NCI-H748 (cell line): ENCODE results near the gene INAVA.

Source experiments
- DNase-seq: peaks from one replicate; lab custom pipeline; 2025; ENCODE audit not compliant: unreplicated experiment; lab: John Stamatoyannopoulos, UW

INAVA gene

DNA sequence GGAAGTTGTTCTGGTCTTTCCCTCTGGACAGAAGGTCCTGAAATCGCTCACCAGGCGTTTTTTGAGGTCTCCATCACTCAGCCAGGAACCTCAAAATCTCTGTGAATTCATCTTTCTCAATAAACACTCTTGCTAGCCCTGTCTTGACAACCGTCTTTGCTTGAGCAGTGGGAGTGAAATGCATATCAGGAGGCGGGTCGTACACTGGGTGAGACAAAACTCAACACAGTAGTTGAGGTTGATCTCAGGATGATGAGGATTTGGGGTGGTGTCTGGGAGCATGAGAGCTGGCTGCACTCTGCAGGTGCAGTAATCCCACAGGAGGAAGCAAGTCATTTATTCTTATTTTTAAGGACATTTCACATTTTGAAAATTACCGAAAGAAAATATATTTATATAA lies 20.0 kb upstream of the INAVA start:
- DNase-seq: no peak

DNA sequence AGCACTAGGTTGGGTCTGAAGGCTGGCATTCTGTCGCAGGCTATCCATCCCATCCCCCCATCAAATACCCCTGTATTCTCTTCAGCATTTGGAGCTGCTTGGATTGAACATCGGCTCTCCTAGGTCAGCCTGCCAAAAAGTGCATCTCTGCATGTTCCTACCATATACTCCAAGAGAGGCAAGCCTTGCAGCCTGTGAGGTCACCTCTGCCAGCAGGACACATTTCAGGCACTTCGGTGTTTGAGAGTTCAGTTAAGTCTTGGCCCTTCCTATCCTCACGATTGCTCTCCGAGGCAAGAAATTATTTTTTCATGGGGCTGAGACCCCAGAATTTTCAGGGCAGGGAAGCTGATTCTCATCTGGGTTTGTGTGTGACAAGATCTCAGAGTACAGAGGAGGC lies 19.3 kb upstream of the INAVA start:
- no peak for DNase-seq

DNA sequence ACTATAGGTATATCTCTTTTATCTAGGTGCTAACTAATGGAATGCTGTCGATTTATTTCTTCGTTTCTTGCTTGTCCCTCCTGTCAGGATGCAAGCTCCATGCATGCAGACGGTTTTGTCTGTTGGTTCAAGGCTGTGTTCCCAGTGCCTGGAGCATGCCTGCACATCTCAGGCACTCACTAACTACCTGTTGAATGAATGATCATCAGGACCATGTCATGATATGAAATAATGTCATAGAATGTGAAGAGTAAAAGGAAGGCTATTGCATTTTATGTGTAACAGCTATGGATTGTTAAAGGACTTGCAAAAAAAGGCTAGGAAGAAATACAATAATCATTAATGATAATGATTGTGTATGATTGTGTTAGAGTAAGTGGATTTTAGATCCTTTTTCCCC lies 17.7 kb upstream of the INAVA start:
- no peak for DNase-seq

DNA sequence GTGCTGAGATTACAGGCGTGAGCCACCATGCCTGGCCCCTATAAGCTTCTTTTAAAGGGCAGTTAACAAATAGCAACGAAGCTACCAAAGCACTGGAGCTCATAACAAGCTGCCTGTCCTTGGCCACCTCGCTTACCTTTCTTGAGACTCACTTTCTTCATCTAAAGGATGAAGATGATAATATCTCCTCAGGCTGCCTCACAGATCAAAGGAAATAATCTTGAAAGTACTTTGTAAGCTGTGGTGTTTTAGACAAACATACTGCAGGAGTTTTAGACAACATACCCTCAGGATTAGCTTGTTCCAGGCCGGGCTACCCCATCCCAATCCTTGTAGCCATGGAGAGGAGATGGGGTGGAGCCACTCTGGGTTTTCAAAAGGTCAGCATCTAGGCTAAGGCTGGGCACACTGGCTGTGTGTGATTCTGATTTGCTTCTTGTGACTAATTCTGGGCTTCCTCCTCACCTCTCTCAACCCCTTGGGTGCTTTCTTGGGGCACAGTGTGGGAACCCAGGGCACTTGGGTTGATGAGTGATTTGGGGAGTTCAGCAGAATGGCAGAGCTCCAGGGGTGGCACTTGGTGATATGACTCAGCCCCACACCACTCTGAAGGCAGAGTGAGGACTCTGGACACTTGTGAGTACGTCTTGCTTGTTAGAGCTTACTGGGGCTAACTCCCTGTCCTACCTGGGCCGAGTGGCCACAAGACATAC lies 16.7 kb upstream of the INAVA start:
- no peak for DNase-seq

GRCh38 chr1:200880212-200880611 lies 14.5 kb upstream of the INAVA start:
- no peak for DNase-seq

GRCh38 chr1:200883118-200883517 lies 11.6 kb upstream of the INAVA start:
- no peak for DNase-seq

DNA sequence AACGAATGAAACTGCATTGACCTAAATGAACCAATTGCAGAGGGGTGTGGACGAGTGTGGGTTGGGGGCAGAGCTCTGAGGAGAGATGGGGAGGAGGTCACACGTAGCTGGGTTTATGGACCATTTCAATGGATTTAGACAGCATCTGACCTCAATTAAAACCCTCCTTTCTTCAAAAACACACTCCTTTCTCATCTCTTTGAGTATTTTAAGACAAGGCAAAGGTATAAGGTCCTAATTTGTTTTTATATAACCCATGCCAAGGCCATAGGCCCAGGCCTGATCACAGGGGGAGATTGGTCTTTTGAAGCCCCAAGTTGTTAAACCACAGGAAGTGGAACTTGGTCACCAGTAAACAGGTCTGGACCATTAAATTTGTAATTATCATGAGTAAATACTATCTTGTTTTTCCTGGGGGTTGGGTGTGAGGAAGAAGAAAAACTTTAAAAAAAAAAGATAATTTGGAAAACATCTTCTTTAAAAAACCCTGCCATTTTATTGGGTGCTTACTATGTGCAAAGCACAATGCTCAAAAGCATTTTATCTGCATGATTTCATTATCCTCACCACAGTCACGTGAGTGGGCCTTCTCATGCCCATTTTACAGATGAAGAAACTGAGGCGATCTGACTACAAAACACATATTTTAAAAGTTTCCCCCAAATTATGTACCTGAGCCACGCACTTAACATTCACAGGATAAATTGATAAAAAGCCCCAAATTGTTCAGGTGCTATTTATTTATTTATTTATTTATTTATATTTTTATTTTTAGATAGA lies 8.9 kb upstream of the INAVA start:
- DNase-seq: no peak

DNA sequence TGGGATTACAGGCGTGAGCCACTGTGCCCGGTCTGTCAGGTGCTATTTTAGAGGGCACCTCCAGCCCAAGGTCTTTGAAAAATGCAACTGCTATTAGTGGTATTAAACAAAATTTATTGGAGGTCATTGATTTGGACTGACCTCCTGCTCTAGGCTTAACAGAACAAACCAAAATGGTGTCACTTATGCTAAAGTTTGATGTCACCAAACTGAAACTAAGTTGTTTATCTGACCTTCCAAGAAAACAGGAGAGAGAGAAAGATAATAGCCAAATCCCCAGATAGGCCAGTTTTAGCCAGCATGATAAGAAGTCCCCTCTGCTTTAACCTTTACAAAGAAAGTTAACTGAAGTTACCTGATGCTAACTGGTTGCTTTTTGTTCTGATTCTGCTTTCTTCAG lies 8.1 kb upstream of the INAVA start:
- no peak for DNase-seq

- no peak for DNase-seq
These were observed 7.7 kb upstream of the INAVA start for GRCh38 chr1:200887036-200887435.

GRCh38 chr1:200887772-200888348 lies 6.8 kb upstream of the INAVA start:
- no peak for DNase-seq

DNA sequence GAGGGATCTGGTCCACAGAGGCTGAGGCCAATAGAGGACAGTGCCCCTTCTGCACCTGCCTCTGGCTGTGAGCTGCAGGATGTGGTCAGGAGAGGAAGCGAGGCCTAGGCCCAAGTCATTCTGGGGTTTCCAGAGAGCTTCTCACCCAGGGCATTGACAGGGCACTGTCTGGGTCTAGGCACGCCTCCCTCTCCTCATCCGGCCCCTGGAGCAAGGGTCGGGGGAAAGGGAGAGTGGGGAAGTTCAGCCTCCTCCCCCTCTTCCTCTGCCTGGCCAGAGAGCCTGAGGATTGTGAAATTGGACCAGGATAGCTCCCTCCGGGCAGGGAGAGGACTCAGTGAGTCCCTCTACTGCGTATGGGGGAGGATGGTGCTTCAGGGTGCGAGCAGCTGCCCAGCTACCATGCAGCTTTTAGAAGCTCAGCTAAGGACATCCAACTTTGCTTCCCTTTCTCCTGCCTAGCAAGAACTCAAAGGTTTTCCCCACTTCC lies 6.3 kb upstream of the INAVA start:
- DNase-seq: no peak

- no peak for DNase-seq
These were observed 5.1 kb upstream of the INAVA start for GRCh38 chr1:200889571-200889970.

DNA sequence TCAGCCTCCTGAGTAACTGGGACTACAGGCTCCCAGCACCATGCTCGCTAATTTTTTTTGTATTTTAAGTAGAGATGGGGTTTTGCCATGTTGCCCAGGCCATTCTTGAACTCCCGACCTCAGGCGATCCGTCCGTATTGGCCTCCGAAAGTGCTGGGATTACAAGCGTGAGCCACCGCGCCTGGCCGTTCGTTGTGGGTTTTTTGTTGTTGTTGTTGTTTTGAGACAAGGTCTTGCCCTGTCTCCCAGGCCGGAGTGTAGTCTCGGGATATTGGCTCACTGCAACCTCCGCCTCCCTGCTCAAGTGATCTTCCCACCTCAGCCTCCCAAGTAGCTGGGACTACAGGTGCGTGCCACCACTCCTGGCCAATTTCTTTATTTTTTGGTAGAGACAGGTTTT lies 4.7 kb upstream of the INAVA start:
- no peak for DNase-seq

DNA sequence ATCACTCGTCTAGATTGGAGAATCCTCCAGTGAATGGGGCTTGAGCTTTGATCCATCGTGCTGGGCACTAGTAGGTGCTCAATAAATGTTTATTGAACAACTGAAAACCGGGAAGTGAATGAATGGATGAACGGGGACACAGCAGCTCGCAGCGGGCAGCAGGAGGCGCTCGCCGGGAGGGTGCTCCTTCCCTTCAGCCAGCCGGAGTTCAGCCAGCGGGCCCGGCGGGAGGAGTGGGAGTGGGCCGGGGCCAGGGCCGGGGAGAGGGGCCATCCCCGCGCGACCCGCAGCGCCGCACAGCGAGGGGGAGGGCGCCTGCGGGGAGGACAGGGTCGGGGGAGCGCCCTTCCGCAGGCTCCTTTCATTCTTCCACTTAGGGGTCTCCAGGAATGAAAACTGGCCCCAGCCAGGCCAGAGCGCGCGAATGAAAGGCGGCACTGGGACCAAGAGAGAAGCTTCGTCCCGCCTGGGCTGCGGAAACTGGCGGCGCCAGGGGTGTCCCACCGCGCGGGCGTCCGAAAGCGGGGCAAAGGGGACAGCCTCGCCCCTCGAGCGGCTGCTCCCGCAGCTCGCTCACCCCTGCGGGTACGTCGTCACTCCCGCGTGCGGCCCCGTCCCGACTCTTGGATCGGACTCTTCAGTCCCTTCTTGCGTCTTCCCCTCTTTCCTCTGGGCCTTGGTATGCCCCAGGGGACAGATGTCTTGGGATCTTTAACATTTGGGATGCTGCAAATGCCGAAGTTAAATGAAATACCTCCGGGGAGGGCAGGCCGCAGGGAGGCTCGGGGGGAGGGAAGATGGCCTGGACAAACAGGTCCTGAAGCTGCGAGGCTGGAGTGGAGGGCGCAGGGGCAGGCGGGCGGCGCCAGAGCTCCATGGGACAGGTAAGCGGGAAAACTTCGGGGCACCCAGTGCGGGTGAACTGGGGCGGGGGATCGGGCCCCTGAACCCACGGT lies 3.6 kb upstream of the INAVA start:
- peak; percentile 29 for DNase-seq

DNA sequence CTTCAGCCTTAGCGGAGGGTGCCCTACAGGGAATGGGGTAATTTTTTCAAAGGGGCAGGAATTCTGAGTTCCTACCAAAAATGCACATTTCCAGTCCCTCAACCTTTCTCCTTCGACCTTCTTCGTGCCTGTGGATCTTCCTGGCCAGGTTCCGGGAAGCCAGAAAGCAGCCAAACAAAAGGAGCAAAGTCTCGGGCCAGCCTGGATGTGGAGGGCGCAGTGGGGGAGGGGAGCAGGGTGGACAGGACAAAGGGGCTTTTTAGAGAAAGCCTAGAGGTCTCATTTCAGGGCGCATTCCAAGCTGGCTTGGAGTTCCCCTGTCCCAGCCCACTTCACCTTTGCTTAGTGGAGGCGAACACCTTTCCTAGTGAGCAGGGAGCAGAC lies 2.9 kb upstream of the INAVA start:
- DNase-seq: no peak

DNA sequence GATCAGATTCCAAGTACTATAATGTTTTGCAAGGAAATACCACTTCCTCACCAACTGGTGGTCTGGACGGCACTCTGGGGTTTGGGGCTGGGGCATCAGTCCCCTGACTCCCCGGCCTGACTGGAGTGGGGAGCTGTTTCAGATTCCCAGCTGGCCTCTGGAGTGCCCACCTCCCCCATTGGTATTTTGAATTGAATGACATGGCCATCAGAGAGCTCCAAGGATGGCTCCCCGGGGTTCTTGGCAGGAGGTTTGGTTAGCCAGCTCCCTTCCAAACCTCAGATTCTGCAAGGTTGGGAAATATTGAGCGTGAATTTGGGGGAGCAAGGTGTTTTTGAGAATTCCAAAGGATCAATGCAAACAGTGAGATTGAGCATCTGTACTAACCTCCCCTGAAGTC lies 2.2 kb upstream of the INAVA start:
- no peak for DNase-seq

DNA sequence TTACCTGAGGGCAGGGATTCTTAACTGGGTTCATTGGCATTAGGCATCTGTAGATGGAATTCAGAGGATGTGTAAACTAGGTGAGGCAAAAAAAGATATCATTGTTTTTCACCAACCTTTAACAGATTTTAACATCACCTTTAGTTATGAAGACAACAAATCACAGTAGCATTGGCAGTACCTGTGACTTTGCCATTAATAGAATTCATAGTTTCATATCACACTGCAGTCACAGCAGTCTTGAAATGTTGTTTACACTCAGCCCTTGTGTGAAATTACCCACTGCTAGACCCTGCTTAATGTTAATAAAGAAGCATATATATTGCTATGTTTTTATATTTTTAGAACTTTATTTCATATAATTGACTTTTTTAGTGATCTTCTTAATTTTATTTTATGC lies 1.7 kb upstream of the INAVA start:
- DNase-seq: no peak

DNA sequence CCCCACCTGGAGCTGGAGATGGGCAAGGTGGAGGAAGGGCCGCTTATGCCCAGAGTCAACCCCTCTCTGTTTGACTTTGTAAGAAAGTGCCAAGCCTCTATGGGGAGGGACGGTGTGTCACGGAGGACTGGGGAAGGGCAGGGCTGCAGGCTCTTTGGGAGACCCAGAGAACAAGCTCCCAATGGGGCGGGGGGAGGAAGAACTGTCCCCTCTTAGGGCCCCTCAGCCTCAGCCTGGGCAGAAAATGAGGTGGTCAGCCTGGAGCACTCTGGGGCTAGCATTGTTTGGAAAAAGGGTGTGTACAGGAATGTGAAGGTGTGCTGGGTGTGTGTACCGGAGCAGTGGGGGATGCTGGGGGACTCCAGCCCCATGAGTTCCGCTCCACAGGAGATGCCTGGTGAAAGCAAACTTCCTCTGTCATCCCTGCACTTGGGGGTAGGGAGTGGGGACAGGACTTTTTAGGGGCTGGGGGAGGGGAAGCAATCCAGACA lies 1.2 kb upstream of the INAVA start:
- DNase-seq: no peak

DNA sequence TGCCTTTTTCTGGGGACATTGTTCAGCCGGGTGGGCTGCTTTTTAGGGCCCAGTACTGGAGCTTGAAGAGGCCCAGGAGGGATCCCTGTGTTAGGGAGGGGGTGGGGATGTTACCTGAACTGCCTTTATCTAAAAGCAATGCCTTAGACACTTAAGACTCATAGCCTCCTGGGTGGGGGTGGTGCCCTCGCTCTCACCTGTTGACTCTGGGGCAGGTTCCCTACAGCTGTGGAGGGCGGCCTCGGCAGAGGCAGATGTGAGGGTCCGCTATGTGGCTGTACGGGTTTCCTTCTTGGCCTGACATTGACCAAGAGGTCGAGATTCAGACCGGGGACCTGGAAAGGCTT lies 716 bp downstream of the INAVA start:
- DNase-seq: no peak

DNA sequence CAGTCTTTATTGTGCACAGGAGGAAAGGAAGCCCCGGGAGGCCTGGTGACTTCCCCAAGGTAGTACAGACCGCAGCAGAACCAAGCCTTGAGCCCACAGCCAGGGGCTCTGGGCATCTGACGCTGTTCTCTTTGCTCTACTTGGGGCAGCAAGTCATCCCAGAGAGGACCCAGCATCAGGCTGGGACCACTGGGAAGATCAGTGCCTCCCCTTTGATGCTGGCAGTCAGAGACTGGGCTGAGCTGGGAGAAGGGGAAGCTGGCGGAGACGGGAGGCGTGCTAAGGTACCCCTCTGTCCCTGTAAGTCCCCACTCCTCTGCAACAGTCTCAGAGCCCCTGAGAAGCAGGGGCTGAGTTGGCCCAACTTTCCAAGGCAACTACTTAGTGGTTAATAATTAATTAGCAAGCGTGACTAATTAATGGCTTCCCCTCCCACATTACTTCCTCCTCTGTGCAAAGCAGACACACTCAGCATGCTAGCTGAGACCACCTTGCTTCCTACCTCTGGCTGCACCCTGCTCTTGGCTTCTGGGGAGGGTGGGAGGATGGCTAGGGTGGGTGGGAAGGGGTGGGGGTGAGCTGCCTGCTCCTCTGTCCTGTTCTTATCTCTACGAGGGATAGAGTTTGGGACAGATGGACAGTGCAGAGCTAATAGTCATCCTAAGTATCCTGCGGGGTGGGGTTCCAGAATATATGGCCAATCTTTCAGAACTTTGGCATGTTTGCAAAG lies 1.3 kb downstream of the INAVA start:
- no peak for DNase-seq
